ENCODE results near the gene NXF1.
"Not testable (repeated sequence)": the region's sequence is repeated elsewhere in the genome, so short reads cannot be mapped to it uniquely, and the experiment has no call there.

Gene NXF1

DNA sequence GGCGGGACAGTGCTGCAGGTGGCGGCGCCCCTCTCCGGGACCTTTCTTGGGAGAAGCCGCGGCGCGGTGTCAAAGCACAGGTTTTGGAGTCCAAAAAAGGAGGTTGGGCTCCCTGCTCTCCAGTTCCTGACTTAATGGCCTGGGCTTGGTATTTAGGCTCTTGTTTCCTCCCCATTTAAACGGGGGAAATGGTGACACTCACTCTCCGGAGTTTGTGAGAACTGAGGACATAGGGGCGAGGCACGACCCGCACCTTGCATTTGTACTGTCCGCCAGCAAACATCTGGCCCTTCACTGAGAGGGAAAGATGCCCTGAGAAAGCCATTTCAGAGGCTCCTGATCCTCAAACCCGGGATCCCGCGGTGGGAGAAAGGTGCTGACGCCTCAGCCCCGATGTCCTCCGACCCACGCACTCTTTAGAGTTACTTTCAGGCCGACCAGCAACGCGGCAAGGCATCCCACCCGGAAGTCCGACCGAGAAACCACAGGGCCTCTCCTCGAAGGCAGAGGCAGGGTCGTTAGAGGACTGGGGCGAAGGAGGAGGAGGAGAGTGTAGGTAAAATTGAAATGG, 37.0 kb upstream of the NXF1 start:
- Histone ChIP-seq H3K36me3 (ENCODE audit: control insufficient read depth, insufficient read depth, low read length) (no peaks in the 10 kb centered on the region; the same call in none of the 2 replicates), H3K4me3 (replicated peaks; ENCODE audit: low read depth, low read length) (peak overlapping the region; percentile 53), H3K27me3 (replicated peaks; ENCODE audit: control insufficient read depth, insufficient read depth, low read length) (no peaks in the 10 kb centered on the region)
- TF ChIP-seq, protein P1, sequence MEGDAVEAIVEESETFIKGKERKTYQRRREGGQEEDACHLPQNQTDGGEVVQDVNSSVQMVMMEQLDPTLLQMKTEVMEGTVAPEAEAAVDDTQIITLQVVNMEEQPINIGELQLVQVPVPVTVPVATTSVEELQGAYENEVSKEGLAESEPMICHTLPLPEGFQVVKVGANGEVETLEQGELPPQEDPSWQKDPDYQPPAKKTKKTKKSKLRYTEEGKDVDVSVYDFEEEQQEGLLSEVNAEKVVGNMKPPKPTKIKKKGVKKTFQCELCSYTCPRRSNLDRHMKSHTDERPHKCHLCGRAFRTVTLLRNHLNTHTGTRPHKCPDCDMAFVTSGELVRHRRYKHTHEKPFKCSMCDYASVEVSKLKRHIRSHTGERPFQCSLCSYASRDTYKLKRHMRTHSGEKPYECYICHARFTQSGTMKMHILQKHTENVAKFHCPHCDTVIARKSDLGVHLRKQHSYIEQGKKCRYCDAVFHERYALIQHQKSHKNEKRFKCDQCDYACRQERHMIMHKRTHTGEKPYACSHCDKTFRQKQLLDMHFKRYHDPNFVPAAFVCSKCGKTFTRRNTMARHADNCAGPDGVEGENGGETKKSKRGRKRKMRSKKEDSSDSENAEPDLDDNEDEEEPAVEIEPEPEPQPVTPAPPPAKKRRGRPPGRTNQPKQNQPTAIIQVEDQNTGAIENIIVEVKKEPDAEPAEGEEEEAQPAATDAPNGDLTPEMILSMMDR (IDR thresholded peaks at IDR 0.05; ENCODE audit: insufficient read depth, low read length, poor library complexity, severe bottlenecking) = no peak
- DNase-seq (ENCODE audit: extremely low read depth, insufficient read length) = peak; percentile 77

- H3K27me3 ChIP-seq (replicated peaks; ENCODE audit: control insufficient read depth, insufficient read depth, low read length) = no peaks in the 10 kb centered on the region
- TF ChIP-seq, protein P1 (IDR thresholded peaks at IDR 0.05; ENCODE audit: insufficient read depth, low read length, poor library complexity, severe bottlenecking) = no peak
- peak overlapping the region; percentile 53 for H3K4me3 ChIP-seq (replicated peaks; ENCODE audit: low read depth, low read length)
- peak; percentile 86 for DNase-seq (ENCODE audit: extremely low read depth, insufficient read length)
- no peaks in the 10 kb centered on the region; the same call in none of the 2 replicates for H3K36me3 ChIP-seq (ENCODE audit: control insufficient read depth, insufficient read depth, low read length)
Observed at GRCh38 chr11:62841361-62842170, 36.3 kb upstream of the NXF1 start.

DNA sequence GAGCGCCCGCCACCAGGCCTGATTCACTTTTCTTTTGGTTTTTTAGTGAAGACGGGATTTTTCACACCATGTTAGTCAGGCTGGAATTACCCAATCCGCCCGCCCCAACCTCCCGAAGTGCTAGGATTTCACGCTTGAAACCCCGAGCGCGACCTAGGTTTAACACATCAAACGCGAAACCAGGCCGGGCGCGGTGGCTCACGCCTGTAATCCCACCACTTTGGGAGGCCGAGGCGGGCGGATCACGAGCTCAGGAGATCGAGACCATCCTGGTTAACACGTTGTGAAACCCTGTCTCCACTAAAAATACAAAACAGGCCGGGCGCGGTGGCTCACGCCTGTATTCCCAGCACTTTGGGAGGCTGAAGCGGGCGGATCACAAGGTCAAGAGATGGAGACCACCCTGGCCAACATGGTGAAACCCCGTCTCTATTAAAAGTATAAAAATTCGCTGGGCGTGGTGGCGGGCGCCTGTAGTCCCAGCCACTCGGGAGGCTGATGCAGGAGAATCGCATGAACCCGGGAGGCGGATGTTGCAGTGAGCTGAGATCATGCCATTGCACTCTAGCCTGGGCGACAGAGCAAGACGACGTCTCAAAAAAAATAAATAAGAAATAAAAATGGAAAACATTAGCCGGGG, 35.6 kb upstream of the NXF1 start:
- H3K27me3 ChIP-seq (replicated peaks; ENCODE audit: control insufficient read depth, insufficient read depth, low read length); H3K36me3 ChIP-seq (ENCODE audit: control insufficient read depth, insufficient read depth, low read length): not testable (repeated sequence)
- DNase-seq (ENCODE audit: extremely low read depth, insufficient read length) = peak; percentile 91
- H3K4me3 ChIP-seq (replicated peaks; ENCODE audit: low read depth, low read length) = peak overlapping the region; percentile 84

- Histone ChIP-seq H3K4me3 (replicated peaks; ENCODE audit: low read depth, low read length) (peak within 1 kb of the TSS; percentile 84), H3K36me3 (ENCODE audit: control insufficient read depth, insufficient read depth, low read length) (peaks cover 14% of the 10 kb centered on the region), H3K27me3 (replicated peaks; ENCODE audit: control insufficient read depth, insufficient read depth, low read length) (no peaks in the 10 kb centered on the region)
- TF ChIP-seq, protein P1 (IDR thresholded peaks at IDR 0.05; ENCODE audit: insufficient read depth, low read length, poor library complexity, severe bottlenecking) = no peak
- DNase-seq (ENCODE audit: extremely low read depth, insufficient read length) = peak; percentile 92
Observed at GRCh38 chr11:62839050-62839945, 34.1 kb upstream of the NXF1 start, which contains the start of gene WDR74. Gene WDR74, minus strand, starts transcription at chr11:62839590. Its CDS starts 20 bp downstream, at chr11:62839570.

GRCh38 chr11:62835336-62835735, 30.1 kb upstream of the NXF1 start:
- no peaks in the 10 kb centered on the region for H3K27me3 ChIP-seq (replicated peaks; ENCODE audit: control insufficient read depth, insufficient read depth, low read length)
- no peak for DNase-seq (ENCODE audit: extremely low read depth, insufficient read length)
- no peak overlapping the region for H3K4me3 ChIP-seq (replicated peaks; ENCODE audit: low read depth, low read length)
- TF ChIP-seq, protein P1 (IDR thresholded peaks at IDR 0.05; ENCODE audit: insufficient read depth, low read length, poor library complexity, severe bottlenecking) = no peak
- peaks cover 18% of the 10 kb centered on the region for H3K36me3 ChIP-seq (ENCODE audit: control insufficient read depth, insufficient read depth, low read length)

Data from GM06990 (cell line).